HG03457 (cell line): ENCODE measurements around the gene ANXA2R.
"Not testable (repeated sequence)": the region's sequence is repeated elsewhere in the genome, so short reads cannot be mapped to it uniquely, and the experiment has no call there.

Experiments
- ATAC-seq: cut with Tn5 transposase; IDR thresholded peaks from one replicate; pipeline ENCODE4 v1.9.1; 2021; ENCODE audit warnings: moderate number of reproducible peaks; ENCODE audit not compliant: unreplicated experiment

ANXA2R gene

DNA sequence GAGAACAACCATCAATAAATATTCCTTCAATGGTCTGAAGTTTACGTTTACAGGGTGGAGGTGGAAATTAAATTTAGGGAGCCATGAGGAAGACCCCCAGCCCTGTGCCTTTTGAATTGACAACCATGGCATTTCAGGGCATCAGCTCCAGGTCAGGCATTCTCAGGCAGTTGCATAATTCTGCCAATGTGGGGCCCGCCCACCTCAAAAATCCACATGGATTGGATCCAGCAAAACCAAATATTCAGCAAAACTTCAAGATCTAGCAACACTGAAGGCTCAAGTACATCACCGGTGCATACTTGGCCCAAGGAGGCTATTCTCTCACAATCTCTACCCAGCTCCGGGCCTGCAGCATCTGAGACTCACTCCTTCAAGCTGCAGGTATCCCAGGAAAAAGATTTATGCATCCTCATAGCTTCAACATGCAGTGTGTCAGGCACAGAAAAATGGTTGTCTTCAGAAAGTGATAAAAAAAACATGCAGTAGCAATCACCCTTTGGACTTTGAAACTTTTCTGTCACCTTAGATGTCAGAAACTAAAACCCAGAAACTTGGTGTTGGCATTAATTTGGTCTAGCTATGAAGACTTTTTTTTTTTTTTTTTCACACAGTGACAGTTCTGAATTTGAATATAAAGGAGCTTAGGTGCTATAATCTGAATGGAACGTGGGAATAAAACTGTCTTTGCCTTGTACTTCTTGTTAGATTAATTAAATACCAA lies 21.4 kb upstream of the ANXA2R start:
- ATAC-seq, result no peak

GRCh38 chr5:43060020-43060419 lies 19.9 kb upstream of the ANXA2R start:
- ATAC-seq, result not testable (repeated sequence)

- ATAC-seq, result not testable (repeated sequence)
Observed at GRCh38 chr5:43055098-43055497, 15.0 kb upstream of the ANXA2R start.

- no peak for ATAC-seq
Observed at GRCh38 chr5:43051684-43052083, 11.6 kb upstream of the ANXA2R start.

DNA sequence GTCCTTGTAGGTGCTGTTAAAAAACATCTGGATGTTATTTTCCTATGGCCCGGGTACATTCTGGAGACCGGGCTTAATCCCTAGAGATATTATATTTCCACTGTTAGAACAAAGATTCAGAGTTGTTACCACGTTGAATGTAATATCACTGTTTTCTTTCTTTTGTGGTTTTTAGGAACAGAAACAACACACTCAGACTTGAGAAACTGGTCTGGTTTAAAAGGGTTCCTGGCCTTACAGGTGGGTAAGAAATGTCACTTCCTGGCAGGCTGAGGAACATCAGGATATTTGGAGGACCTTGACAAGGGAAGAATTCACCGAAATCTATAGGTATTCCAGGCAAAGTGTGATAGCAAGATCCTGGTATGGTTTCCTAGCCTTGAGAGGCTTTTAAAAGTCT lies 10.3 kb upstream of the ANXA2R start:
- no peak for ATAC-seq

- no peak for ATAC-seq
Observed at GRCh38 chr5:43049236-43049635, 9.1 kb upstream of the ANXA2R start.

GRCh38 chr5:43046474-43046873 lies 6.4 kb upstream of the ANXA2R start:
- ATAC-seq, result no peak

DNA sequence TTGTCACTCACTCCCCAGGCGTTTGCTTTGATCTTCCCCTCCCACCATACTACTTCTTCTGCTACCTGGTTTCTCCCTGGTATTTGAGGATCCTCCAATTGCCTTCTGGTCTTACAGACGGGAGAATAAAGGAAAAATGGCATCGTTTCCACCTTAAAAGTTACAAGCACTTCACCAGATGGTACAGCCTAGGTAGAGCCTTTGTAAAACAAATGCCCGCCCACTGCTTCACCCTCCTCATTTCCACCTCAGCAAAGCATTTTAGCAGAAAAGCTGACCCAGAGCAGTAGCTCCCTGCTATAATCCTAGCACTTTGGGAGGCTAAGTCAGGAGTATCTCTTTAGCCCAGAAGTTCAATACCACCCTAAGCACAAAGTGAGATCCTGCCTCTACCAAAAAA lies 5.1 kb upstream of the ANXA2R start:
- no peak for ATAC-seq

DNA sequence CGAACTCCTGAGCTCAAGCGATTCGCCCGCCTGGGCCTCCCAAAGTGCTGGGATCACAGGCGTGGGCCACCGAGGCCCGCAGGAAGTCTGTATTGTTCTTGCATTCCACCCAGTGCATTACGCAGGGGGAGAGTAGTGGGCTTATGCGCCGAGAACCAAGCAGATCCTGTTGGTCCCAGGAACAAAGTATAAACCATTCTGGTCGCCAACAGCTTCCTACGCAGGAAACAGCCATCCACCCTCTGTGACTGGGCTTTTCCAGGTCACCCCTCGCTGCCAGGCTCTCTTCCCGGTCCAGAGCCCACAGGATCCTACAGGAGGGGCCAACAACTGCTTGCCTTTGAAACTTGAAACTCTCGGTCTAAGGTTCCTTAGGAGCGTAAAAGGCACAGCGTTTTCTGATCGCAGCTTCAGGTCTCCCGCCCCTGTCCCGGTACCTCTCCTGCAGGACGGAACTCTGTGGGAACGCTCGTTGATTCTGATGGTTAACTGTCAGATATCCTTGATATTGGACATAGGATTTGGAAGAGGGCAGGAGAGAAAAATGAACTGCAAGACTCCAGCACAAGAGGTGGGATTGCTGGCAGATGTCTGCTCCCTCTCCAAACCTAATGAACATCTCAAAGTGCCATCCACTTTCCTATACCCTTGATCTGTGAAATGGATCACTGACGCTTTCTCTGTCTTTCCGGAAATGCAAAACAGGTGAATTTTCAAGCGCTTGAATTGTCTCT lies 4.2 kb upstream of the ANXA2R start:
- no peak for ATAC-seq

GRCh38 chr5:43043400-43043756 lies 3.3 kb upstream of the ANXA2R start:
- no peak for ATAC-seq

- peak; percentile 25 for ATAC-seq
Observed at GRCh38 chr5:43042626-43043399, 2.7 kb upstream of the ANXA2R start.

DNA sequence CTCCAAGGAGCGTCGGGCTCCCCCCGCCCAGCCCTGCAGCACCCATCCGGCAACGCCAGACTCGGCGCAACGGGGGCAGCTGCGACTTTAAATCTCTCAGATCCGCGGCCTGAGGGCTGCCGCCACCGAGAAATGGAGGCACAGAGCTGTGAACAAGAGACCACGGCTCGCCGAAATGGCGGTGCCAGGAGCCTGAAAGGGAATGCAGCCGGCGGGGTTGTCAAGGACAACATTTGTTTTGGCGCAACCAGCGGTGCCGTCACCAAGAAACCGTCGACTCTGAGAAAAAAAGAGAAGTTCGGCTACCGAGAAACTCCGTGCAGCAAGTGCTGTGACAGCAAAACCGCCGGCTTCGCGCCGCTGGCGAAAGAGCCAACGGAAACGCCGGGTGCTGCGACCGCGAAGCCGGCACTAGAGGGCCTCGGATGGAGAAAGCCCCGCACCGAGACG lies 2.1 kb upstream of the ANXA2R start:
- peak; percentile 18 for ATAC-seq

GRCh38 chr5:43041669-43042175 lies 1.6 kb upstream of the ANXA2R start:
- ATAC-seq, result peak; percentile 15

GRCh38 chr5:43041110-43041668 lies 1.1 kb upstream of the ANXA2R start:
- ATAC-seq, result no peak

DNA sequence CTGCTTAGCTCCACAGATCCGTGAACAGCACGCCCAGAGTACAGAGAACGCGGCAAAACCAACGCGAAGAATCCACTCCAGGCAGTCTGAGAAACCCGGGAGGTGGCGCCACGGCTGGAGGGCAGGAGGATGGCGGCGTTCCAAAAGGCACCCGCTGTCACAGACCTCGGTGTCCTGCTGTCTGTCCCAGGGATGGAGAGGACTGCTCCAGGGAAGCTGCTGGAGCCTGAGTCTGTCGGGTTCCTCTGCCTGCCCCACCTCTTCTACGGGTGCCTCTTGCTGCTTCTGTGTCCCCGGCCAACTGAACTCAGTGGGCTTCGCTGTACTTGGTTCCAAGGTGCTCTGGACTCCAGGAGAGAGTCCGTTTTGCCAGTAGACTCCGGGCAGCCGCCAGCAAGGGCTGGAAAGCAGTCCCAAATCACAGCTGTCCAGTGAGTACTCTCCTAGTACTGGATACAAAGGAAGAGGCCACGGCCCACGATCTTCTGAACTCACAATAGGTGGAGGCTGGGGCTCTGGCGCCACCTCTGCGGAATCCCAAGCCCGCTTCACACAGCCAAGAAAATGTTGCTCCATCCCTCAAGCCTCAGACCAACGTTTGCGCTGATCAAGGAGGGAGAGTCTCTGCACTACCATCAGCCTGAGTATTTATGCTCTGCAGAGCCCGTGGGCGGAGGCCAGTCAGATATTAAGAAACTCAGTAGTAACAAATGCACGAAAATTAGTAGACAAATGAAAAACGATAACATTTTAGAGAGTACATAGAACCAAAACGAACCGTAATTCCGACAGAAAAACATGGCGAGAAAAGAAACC lies 440 bp downstream of the ANXA2R start:
- no peak for ATAC-seq

DNA sequence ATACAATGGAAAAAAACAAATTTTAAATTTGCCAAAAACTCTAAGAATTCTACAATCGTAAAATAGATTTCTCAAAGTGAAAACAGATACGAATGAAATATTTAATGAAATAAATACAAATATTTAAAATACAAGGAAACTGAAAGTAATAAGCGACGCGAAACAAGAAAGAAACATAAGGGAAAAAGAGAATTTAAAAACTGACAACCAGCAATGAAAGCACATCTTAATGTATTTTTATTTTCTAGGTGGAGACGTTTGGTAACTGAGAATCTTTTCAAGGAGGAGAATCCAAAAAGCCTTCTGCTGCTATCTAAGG lies 1.0 kb downstream of the ANXA2R start:
- ATAC-seq, result no peak

DNA sequence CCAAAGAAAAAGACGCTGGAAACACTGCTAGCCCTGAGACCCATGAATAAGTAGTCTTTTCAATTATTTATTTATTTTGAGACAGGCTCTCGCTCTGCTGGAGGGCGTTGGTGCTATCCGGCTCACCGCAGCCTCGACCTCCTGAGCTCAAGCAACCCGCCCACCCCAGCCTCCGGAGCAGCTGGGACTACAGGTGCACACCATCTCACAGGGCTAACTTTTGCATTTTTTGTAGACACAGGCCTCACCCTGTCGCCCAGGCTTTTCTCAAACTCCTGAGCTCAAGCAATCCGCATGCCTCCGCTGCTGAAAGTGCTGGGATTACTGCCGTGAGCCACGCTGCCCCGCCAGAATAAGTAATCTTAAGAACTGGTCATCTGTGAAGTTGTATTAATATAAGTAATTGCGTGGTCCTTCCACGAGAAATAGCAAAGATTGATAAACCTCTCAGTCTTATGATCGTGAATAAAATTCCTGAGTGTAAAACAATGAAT lies 1.6 kb downstream of the ANXA2R start:
- ATAC-seq, result no peak

DNA sequence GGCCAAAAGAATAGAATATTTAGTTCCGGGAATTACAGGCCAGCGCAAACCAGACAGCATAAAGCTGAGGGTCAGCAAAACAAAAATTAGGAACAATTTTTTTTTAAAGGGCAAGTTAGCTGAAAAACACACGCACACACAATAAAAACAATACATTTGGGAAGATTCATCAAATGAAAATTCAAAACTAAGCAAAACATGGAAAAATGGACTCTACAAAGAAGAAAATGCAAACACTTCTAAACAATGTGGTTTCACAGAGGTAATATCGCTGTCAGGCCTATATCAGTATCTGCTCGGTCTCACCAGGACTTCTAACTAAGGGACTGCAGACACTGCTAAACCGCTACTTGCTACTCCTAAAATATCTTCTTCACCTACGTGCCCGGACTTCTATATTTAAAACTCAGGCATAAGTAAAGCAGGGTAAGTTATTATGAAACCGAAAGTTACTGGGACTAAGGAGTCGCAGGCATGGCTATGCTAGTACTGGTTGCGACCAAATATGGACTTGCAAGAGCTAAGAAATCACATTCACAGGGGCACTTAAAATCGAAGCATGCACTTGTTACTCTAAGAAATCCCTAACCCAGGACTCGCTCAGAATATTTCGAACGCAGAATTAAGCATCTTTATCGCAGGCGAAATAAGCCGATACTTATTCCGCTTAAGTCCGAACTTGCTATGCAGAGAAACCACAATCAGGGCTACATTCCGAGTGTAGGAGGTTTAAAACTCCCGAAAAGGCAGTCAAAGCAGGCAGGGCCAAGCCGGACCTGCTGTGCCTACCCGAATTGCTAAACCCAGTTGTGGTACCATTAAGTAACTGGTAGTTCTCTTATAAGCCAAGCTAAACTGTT lies 2.3 kb downstream of the ANXA2R start:
- no peak for ATAC-seq

- ATAC-seq, result no peak
Observed at GRCh38 chr5:43036856-43037635, 3.1 kb downstream of the ANXA2R start.
